B cell (primary cell): ENCODE data around the gene OR10K2.

ENCODE experiments used
- CTCF ChIP-seq: fragments of 200-600 bp; IDR thresholded peaks from one replicate; pipeline ENCODE4 v1.8.0; 2022; ENCODE audit warnings: antibody characterized with exemption, mild to moderate bottlenecking
- EZH2 ChIP-seq: IDR thresholded peaks from 2 replicates; pipeline ENCODE4 v1.6.1; 2012; ENCODE audit warnings: borderline replicate concordance, low read depth, mild to moderate bottlenecking, moderate library complexity, low read length; ENCODE audit not compliant: insufficient read depth, poor library complexity, severe bottlenecking

- no peak for TF ChIP-seq CTCF
- TF ChIP-seq EZH2, result no peak
Measured at GRCh38 chr1:158454537-158454936, 28.5 kb upstream of the OR10K2 start.
